Gastroesophageal sphincter (tissue), 4 donors: Measurements from ENCODE around the gene PRICKLE1. TPM values are rescaled to one million over a fixed set of nuclear protein-coding genes. Genes with fewer than 3 reads are reported as not detected.
"Not testable (repeated sequence)": the region's sequence is repeated elsewhere in the genome, so short reads cannot be mapped to it uniquely, and the experiment has no call there.

Experiments
- ATAC-seq: fragments of 150-250 bp; one replicate; pipeline ENCODE4 v1.9.1; 2016; ENCODE audit warnings: mild to moderate bottlenecking, moderate library complexity
- H3K27ac ChIP-seq, 4 donors: fragments of 200-600 bp; sonication (generic) in 3 of 4; 1 replicate in 3 of 4; 2 replicates in 1 of 4; pipeline ENCODE4 v1.5.1; 2016 to 2019
- H3K27me3 ChIP-seq: fragments of 200-600 bp; sonication (generic); one replicate; pipeline ENCODE4 v1.5.1; 2019
- H3K36me3 ChIP-seq, 2 donors: fragments of 200-600 bp; sonication (generic); one replicate each; pipeline ENCODE4 v1.5.1; 2019; ENCODE audit warnings: control low read depth in 1 of 2
- H3K4me1 ChIP-seq, 3 donors: fragments of 200-600 bp; sonication (generic); 1 replicate in 2 of 3; 2 replicates in 1 of 3; pipeline ENCODE4 v1.5.1; 2016 to 2019; ENCODE audit warnings: control low read depth in 2 of 3
- H3K4me3 ChIP-seq, 2 donors: fragments of 200-600 bp; sonication (generic); one replicate each; pipeline ENCODE4 v1.5.1; 2019; ENCODE audit warnings: mild to moderate bottlenecking in 1 of 2, moderate library complexity in 1 of 2
- H3K9me3 ChIP-seq, 3 donors: fragments of 200-600 bp; sonication (generic); one replicate each; pipeline ENCODE4 v1.5.1; 2017 to 2019; ENCODE audit warnings: control low read depth in 2 of 3
- CTCF ChIP-seq, 4 experiments: fragments of 200-600 bp in 2 of 4; fragments of 450-650 bp in 2 of 4; sonication (generic) in 1 of 4; IDR thresholded peaks; one replicate each; pipeline ENCODE4 v1.5.1; 2017 to 2019; ENCODE audit warnings: antibody characterized with exemption in 4 of 4, mild to moderate bottlenecking in 2 of 4, moderate library complexity in 2 of 4
- EP300 ChIP-seq: sonication (generic); formaldehyde crosslinking; IDR thresholded peaks from one replicate; pipeline ENCODE4 v1.6.1; 2017; ENCODE audit warnings: antibody characterized with exemption, mild to moderate bottlenecking
- POLR2A ChIP-seq, 2 donors: fragments of 450-650 bp; IDR thresholded peaks; one replicate each; pipeline ENCODE4 v1.6.1; 2017; ENCODE audit warnings: antibody characterized with exemption in 2 of 2, mild to moderate bottlenecking in 2 of 2, moderate library complexity in 1 of 2
- POLR2AphosphoS5 ChIP-seq: sonication (generic); formaldehyde crosslinking; IDR thresholded peaks from one replicate; pipeline ENCODE4 v1.6.1; 2017; ENCODE audit warnings: antibody characterized with exemption
- WGBS, 2 donors: methylation state at CpG; one replicate each; pipeline ENCODE4 v1.1.5; 2018; ENCODE audit warnings: low coverage in 1 of 2; 5-methylcytosine and 5-hydroxymethylcytosine counted together
- total RNA-seq, 4 donors: library from RNA; depleted of rRNA; stranded (reverse); fragments of >200 nt; gene quantifications; one replicate each; pipeline ENCODE4 v1.1.0, GENCODE V29; 2016

Gene PRICKLE1
- total RNA-seq, 4 donors from 2014 or later: 8.3 to 30.0 (median 23.3) TPM

DNA sequence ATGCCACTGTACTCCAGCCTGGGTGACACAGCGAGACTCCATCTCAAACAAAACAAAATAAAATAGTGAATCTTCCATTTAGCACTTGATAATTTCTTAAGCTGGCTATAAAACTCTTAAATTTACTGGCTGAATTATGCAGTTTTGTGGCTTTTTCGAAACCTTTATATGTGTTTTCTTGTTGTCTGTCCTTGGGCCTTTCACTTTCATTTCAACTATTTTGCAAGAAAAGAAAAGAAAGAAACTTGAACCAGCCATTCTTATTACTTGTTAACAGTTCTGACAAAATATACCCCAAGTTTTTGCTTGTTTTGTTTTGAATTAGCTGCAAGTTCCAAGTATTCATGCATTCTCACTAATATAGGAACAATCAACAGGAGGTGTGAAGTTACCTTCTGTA is 42.8 kb downstream of the PRICKLE1 start:
- Histone ChIP-seq H3K27me3 (no peaks in the 10 kb centered on the region), H3K4me1 (no peaks in the 10 kb centered on the region), H3K4me3 (no peak overlapping the region), H3K36me3 (no peaks in the 10 kb centered on the region), H3K9me3 (no peaks in the 10 kb centered on the region), H3K27ac (no peak overlapping the region)
- TF ChIP-seq POLR2A (IDR thresholded peaks at IDR 0.05) (no peak), POLR2AphosphoS5 (no peak), EP300 (no peak), CTCF (IDR thresholded peaks at IDR 0.05) (no peak)
- ATAC-seq: no peak
- 87 to 100% methylated on average over 1 to 2 of the region's 2 CpGs for WGBS, 2 donors

DNA sequence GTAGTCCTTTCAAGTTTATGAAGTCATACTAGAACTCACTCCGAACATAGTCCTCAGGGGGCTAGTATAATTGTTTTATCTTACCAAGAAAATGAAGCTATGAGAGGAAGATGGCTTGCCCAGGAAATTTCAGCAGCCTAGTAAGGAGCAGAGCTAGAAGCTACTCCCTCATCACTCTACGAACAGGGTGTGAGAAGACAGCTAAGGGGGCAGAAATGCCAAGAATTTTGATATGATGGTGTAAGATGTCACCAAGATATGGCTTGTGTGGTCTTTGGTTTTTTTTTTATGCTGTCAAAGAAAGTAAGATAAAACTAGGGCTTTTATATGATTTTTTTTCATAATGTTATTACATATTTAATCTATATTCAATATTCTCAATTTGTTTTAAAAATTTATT is 47.6 kb downstream of the PRICKLE1 start:
- H3K4me3 ChIP-seq: no peak overlapping the region

DNA sequence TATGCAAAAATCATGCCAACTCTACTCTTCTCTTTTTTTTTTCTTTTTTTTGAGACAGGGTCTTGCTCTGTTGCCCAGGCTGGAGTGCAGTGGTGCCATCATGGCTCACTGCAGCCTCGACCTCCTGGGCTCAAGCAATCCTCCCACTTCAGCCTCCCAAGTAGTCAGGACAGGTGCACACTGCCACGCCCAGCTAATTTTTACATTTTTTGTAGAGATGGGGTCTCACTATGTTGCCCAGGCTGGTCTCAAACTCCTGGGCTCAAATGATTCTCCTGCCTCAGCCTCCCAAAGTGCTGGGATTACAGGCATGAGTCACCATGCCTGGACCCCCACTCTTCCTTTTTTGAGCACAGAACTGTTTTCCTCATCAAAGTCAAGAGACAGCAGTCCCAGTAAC is 48.2 kb downstream of the PRICKLE1 start:
- not testable (repeated sequence) for H3K4me3 ChIP-seq, H3K27me3 ChIP-seq, H3K9me3 ChIP-seq, H3K27ac ChIP-seq, H3K36me3 ChIP-seq, ATAC-seq, H3K4me1 ChIP-seq
- 87 to 100% methylated on average over 2 of the region's 2 CpGs for WGBS, 2 donors

More for the DNA sequence above, 47.6 kb downstream of the PRICKLE1 start:
- Histone ChIP-seq H3K9me3 (no peaks in the 10 kb centered on the region), H3K27me3 (no peaks in the 10 kb centered on the region), H3K27ac (no peak overlapping the region), H3K4me1 (no peaks in the 10 kb centered on the region), H3K36me3 (no peaks in the 10 kb centered on the region)
- WGBS, 2 donors: 71 to 81% methylated on average over 2 of the region's 2 CpGs
- no peak for ATAC-seq
- TF ChIP-seq POLR2AphosphoS5 (no peak), POLR2A (IDR thresholded peaks at IDR 0.05) (no peak), EP300 (no peak), CTCF (IDR thresholded peaks at IDR 0.05) (no peak)

DNA sequence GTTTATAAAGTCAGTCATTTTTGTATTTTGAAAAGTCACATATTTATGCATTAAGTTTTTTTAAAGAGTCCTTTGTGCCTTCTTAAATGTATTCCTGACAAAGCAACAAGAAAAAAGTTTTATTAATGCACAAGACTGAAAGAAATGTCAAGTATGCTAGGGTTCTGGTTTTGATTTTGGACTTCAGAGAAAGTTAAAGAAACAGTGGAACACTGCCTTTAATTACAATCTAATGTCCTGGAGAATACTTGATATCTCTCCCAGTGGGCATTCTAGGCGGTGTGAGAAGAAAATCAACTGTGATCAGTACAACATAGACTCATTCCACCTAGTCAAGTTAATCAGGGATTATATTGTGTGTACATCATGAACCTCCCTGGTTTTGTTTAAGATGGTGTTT is 49.9 kb downstream of the PRICKLE1 start:
- TF ChIP-seq POLR2A (IDR thresholded peaks at IDR 0.05) (no peak), POLR2AphosphoS5 (no peak), CTCF (IDR thresholded peaks at IDR 0.05) (no peak), EP300 (no peak)
- peaks cover 0 to 2% (median 0%) of the 10 kb centered on the region in 3 donors for H3K4me1 ChIP-seq

DNA sequence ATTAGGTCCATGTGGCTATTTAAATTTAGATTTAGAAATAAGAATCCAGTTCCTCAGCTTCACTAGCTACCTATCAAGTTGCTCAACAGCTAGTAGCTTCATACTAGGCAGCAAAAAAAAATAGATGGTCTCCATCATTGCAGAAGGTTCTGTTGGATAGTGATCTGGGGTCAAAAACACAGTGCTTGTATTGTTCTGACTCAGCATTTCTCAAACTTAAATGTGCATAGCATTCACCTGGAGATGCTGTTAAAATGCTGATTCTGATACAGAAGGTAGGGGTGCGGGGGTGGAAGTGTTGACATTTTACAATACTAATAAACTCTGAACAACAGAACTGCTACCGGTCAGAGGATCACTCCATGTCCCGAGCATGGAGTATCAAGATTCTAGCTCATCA is 51.3 kb downstream of the PRICKLE1 start:
- no peaks in the 10 kb centered on the region for H3K36me3 ChIP-seq
- 48% methylated on average over 3 of the region's 3 CpGs; no CpG with 5 or more reads in 1 of the 2 donors for WGBS, 2 donors
- H3K4me3 ChIP-seq: no peak overlapping the region
- H3K9me3 ChIP-seq: no peaks in the 10 kb centered on the region
- H3K27me3 ChIP-seq: no peaks in the 10 kb centered on the region
- no peak for TF ChIP-seq POLR2A (IDR thresholded peaks at IDR 0.05)
- no peak for TF ChIP-seq POLR2AphosphoS5
- H3K4me1 ChIP-seq: peaks cover 5 to 17% (median 6%) of the 10 kb centered on the region in 3 donors
- no peak overlapping the region for H3K27ac ChIP-seq
- no peak for ATAC-seq

More for the DNA sequence above, 49.9 kb downstream of the PRICKLE1 start:
- Histone ChIP-seq H3K4me3 (no peak overlapping the region), H3K9me3 (no peaks in the 10 kb centered on the region), H3K27ac (no peak overlapping the region), H3K27me3 (no peaks in the 10 kb centered on the region), H3K36me3 (no peaks in the 10 kb centered on the region)
- 31 to 73% methylated on average over 1 of the region's 1 CpG for WGBS, 2 donors
- ATAC-seq: no peak

- H3K4me3 ChIP-seq: no peak overlapping the region
- peak overlapping the region in 1 of 4 donors; percentile 4 for H3K27ac ChIP-seq
- H3K4me1 ChIP-seq: peaks cover 5 to 24% (median 7%) of the 10 kb centered on the region in 3 donors
- H3K36me3 ChIP-seq: no peaks in the 10 kb centered on the region
- H3K27me3 ChIP-seq: no peaks in the 10 kb centered on the region
- H3K9me3 ChIP-seq: no peaks in the 10 kb centered on the region
- TF ChIP-seq EP300 (no peak), POLR2A (IDR thresholded peaks at IDR 0.05) (no peak), CTCF (IDR thresholded peaks at IDR 0.05) (no peak), POLR2AphosphoS5 (no peak)
- ATAC-seq: no peak
- 79 to 97% methylated on average over 4 of the region's 4 CpGs for WGBS, 2 donors
These were observed 55.2 kb downstream of the PRICKLE1 start for GRCh38 chr12:42534184-42534838.
